Measurements from ENCODE around the gene GOLGA8F.
"Not testable (repeated sequence)": the region's sequence is repeated elsewhere in the genome, so short reads cannot be mapped to it uniquely, and the experiment has no call there.

The GOLGA8F gene, protein sequence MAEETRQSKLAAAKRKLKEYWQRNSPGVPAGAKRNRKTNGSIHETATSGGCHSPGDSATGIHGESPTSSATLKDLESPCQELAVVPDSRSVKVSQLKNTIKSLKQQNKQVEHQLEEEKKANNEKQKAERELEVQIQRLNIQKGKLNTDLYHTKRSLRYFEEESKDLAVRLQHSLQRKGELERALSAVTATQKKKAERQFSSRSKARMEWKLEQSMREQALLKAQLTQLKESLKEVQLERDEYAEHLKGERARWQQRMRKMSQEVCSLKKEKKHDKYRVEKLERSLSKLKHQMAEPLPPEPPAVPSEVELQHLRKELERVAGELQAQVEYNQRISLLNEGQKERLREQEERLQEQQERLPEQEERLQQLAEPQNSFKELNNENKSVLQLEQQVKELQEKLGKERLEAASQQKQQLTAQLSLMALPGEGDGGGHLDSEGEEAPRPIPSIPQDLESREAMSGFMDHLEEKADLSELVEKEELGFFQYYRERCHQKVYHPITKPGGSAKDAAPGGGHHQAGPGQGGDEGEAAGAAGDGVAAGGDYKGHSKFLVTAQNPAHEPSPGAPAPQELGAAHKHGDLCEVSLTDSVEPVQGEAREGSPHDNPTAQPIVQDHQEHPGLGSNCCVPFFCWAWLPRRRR

DNA sequence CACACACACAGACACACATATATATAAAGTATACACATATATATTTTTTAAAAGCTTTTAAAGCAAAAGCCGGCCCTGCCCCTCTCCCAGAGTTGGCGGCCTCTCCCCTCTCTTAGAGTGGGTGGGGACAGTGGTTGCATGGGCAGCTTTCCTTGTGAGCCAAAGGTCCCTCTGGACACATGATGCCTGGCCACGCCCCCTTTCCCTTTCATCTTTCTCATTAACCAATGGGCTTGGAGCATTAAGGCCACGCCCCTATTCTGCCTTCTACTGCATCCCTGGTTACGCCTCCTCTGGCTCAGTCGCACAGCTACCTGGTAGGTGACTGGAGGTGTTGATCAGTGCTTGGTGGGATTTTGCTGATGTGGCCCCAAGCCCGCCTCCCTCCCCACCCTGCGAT is at the start of gene GOLGA8F:
Gene GOLGA8F (plus strand): TSS at position 301 of the 400 bp plus-strand sequence. CDS start 98 bp downstream, at position 399.
- H3K27ac ChIP-seq; H3K36me3 ChIP-seq (ENCODE audit: control insufficient read depth, insufficient read depth, low read length); H3K4me1 ChIP-seq; H2AFZ ChIP-seq; H3K27me3 ChIP-seq (ENCODE audit: control insufficient read depth, insufficient read depth, low read length); H3K4me2 ChIP-seq (ENCODE audit: low read length); H3K79me2 ChIP-seq; H3K4me3 ChIP-seq (ENCODE audit: low read depth, low read length); H3K9me3 ChIP-seq (ENCODE audit: control insufficient read depth, low read length); H3K9ac ChIP-seq: not testable (repeated sequence)

DNA sequence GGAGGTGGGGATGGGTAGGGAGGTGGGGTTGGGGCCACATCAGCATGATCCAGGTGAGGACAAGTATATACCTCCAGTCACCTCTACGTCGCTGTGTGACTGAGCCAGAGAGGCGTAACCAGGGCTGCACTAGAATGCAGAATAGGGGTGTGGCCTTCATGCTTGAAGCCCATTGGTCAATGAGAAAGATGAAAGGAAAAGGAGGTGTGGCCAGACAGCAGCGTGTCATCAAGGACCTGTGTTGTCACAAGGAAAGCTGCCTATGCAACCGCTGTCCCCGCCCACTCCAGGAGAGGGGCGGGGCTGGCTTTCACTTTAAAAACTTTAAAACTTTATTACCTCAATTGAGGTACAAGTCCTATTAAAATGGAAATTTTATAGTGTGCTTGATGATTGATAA is 20.5 kb upstream of the GOLGA8F start, which contains the start of gene GOLGA6L24:
Gene GOLGA6L24 (minus strand): TSS at position 101 of the 400 bp plus-strand sequence. CDS start 61 bp downstream, at position 40.
- H3K4me2 ChIP-seq (ENCODE audit: low read length); H3K36me3 ChIP-seq (ENCODE audit: control insufficient read depth, insufficient read depth, low read length); H3K27ac ChIP-seq; H2AFZ ChIP-seq; H3K9me3 ChIP-seq (ENCODE audit: control insufficient read depth, low read length); H3K9ac ChIP-seq; H3K27me3 ChIP-seq (ENCODE audit: control insufficient read depth, insufficient read depth, low read length); H3K4me1 ChIP-seq; H3K4me3 ChIP-seq (ENCODE audit: low read depth, low read length); H3K79me2 ChIP-seq: not testable (repeated sequence)

DNA sequence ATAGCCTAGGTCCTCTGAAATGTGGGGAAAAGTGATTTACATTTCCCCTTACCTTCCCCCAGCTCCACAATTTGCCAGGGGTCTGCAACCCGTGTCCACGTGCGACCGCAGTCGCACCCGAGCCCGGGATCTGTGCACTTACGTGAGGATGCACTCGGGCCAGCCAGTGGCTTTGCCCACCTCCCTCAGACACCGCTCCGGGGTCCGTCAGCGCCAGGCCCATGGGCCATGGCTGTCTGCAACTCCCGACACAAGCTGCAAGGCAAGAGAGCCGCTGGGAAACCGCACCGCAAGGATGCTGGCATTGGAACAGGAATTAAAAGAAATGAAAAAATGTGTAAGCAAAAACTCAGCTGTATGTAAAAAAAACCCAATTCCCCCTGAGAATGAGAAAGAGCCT is 13.0 kb upstream of the GOLGA8F start:
- not testable (repeated sequence) for H2AFZ ChIP-seq; H3K4me2 ChIP-seq (ENCODE audit: low read length); H3K27ac ChIP-seq; H3K4me3 ChIP-seq (ENCODE audit: low read depth, low read length); H3K36me3 ChIP-seq (ENCODE audit: control insufficient read depth, insufficient read depth, low read length); H3K27me3 ChIP-seq (ENCODE audit: control insufficient read depth, insufficient read depth, low read length); H3K9me3 ChIP-seq (ENCODE audit: control insufficient read depth, low read length); H3K79me2 ChIP-seq; H3K9ac ChIP-seq; H3K4me1 ChIP-seq

DNA sequence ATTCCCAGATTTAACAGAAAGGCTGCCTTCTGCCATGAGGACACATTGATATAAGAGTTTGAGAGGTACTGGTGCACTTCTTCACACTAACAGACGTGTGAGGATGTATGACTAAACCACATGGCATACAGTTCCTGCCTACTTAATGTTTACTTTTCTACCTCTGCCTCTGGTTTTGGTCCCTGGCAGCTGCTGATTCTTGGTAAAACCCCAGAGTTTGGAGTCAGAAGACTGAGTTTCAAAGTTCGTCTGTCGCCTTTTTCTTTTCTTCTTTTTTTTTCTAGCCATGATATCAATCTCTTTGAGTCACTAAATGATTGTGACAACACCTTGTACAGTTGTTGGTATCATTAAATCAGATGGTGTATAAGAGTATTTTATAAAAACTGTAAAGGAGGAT is 1.6 kb downstream of the GOLGA8F start:
- H3K79me2 ChIP-seq; H3K4me2 ChIP-seq (ENCODE audit: low read length); H3K27ac ChIP-seq; H3K27me3 ChIP-seq (ENCODE audit: control insufficient read depth, insufficient read depth, low read length); H3K9me3 ChIP-seq (ENCODE audit: control insufficient read depth, low read length); H3K4me3 ChIP-seq (ENCODE audit: low read depth, low read length); H3K36me3 ChIP-seq (ENCODE audit: control insufficient read depth, insufficient read depth, low read length); H3K9ac ChIP-seq; H2AFZ ChIP-seq; H3K4me1 ChIP-seq: not testable (repeated sequence)

DNA sequence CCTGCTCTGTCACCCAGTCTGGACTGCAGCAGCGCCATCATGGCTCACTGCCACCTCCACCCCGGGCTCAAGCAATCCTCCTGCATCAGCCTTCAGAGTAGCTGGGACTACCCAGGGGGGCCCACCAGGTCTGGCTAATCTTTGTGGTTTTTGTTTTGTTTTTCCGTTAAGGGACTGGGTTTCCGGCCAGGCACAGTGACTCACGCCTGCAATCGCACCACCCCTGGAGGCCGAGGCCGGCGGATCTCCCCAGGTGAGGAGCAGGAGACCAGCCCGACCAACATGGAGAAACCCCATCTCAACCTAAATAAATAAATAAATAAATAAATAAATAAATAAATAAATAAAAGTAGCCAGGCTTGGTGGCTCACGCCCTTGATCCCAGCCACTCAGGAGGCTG is 17.6 kb downstream of the GOLGA8F start:
- not testable (repeated sequence) for H3K4me2 ChIP-seq (ENCODE audit: low read length); H3K79me2 ChIP-seq; H3K36me3 ChIP-seq (ENCODE audit: control insufficient read depth, insufficient read depth, low read length); H3K27me3 ChIP-seq (ENCODE audit: control insufficient read depth, insufficient read depth, low read length); H3K9me3 ChIP-seq (ENCODE audit: control insufficient read depth, low read length); H3K4me1 ChIP-seq; H3K9ac ChIP-seq; H3K27ac ChIP-seq; H2AFZ ChIP-seq; H3K4me3 ChIP-seq (ENCODE audit: low read depth, low read length)

DNA sequence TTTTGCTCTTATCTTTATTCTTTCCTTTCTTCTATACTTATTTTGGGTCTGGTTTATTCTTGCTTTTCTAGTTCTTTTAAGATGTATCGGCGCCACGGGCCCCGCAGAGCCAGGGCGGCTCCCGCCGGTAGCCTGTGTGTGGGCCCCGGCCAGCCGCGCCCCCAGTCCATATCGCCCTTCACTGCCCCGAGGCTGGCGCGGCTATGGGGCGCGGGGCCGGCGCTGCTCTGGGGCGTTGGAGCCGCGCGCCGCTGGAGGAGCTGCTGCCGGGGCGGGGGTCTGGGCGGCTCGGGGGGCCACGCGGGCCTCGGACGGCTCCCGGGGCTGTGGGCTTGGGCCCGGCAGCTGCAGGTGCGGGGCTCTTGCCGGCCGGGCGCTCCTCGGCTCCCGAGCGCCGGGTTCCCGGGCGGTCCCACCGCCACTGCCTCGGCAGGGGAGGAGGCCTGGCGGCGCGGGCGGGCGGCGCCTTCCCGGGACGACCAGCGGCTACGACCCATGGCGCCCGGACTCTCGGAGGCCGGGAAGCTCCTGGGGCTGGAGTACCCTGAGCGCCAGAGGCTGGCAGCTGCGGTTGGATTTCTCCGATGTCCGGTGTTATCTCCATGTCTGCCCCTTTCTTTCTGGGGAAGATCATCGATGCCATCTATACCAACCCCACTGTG is 24.4 kb downstream of the GOLGA8F start:
- H3K4me1 ChIP-seq; H3K79me2 ChIP-seq; H3K27ac ChIP-seq; H3K4me2 ChIP-seq (ENCODE audit: low read length); H3K9me3 ChIP-seq (ENCODE audit: control insufficient read depth, low read length); H3K36me3 ChIP-seq (ENCODE audit: control insufficient read depth, insufficient read depth, low read length); H3K9ac ChIP-seq; H2AFZ ChIP-seq; H3K4me3 ChIP-seq (ENCODE audit: low read depth, low read length); H3K27me3 ChIP-seq (ENCODE audit: control insufficient read depth, insufficient read depth, low read length): not testable (repeated sequence)

DNA sequence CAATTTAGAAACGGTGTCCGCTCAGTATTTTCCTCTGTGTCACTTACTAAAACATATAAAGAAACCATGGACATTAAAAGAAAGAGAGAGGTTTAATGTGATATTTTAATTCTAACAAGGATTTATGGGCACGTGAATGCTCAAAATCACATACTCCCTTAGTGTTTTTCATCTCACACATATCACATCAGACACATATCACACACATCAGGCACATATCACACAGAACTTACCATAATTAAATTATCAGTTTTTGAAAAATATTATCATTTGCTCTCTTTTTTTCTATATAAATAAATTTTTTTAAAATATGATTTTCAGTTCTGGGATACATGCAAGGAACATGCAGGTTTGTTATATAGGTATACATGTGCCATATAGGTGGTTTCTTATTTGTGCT is 42.0 kb downstream of the GOLGA8F start:
- H3K27ac ChIP-seq; H3K36me3 ChIP-seq (ENCODE audit: control insufficient read depth, insufficient read depth, low read length); H3K79me2 ChIP-seq; H3K9ac ChIP-seq; H2AFZ ChIP-seq; H3K27me3 ChIP-seq (ENCODE audit: control insufficient read depth, insufficient read depth, low read length); H3K4me3 ChIP-seq (ENCODE audit: low read depth, low read length); H3K4me2 ChIP-seq (ENCODE audit: low read length); H3K9me3 ChIP-seq (ENCODE audit: control insufficient read depth, low read length); H3K4me1 ChIP-seq: not testable (repeated sequence)

DNA sequence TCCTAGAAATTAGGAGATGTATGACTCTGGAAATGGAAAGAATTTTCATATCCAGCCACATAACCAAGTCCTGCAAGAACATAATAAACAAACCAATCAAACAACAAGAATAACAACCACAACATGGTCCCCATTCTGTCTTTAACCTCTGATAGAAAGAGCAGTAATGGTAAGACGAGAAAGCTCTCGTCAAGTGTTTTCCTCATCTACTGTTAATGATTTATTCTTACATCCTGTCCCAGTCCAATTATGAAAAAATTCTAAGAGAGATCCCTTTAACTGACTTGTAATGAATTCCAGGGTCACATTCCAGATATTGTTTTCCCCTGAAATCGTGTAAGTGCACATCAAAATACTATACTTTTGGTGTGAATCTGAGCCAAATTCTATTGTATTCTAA is 57.1 kb downstream of the GOLGA8F start:
- H3K9ac ChIP-seq; H3K4me2 ChIP-seq (ENCODE audit: low read length); H3K4me1 ChIP-seq; H3K27me3 ChIP-seq (ENCODE audit: control insufficient read depth, insufficient read depth, low read length); H3K27ac ChIP-seq; H3K36me3 ChIP-seq (ENCODE audit: control insufficient read depth, insufficient read depth, low read length); H3K9me3 ChIP-seq (ENCODE audit: control insufficient read depth, low read length); H2AFZ ChIP-seq; H3K4me3 ChIP-seq (ENCODE audit: low read depth, low read length); H3K79me2 ChIP-seq: not testable (repeated sequence)
